ENCODE data around the gene GPR33. TPM values are rescaled to one million over a fixed set of nuclear protein-coding genes. Genes with fewer than 3 reads are reported as not detected.
"Not testable (repeated sequence)": the region's sequence is repeated elsewhere in the genome, so short reads cannot be mapped to it uniquely, and the experiment has no call there.

GPR33 gene
- total RNA-seq, 3 donors from 2014 or later, result not detected

GRCh38 chr14:31479027-31479426 lies 8.8 kb downstream of the GPR33 start:
- Histone ChIP-seq H3K9me3 (no peaks in the 10 kb centered on the region), H3K4me1 (no peaks in the 10 kb centered on the region), H3K27ac (no peak overlapping the region), H3K27me3 (no peaks in the 10 kb centered on the region), H3K36me3 (no peaks in the 10 kb centered on the region), H3K4me3 (no peak overlapping the region)
- no peak for DNase-seq (ENCODE audit: low spot score in 2 of 2)
- intact Hi-C loops (cut with DNase I; ENCODE audit: low total_unique reads), result no loop called here
- TF ChIP-seq CTCF (IDR thresholded peaks at IDR 0.05) (no peak), POLR2A (IDR thresholded peaks at IDR 0.05) (no peak), POLR2AphosphoS5 (IDR thresholded peaks at IDR 0.05) (no peak)

- Histone ChIP-seq H3K36me3 (no peaks in the 10 kb centered on the region), H3K27ac (no peak overlapping the region), H3K4me1 (no peaks in the 10 kb centered on the region), H3K4me3 (no peak overlapping the region), H3K9me3 (no peaks in the 10 kb centered on the region), H3K27me3 (no peaks in the 10 kb centered on the region)
- intact Hi-C loops (cut with DNase I; ENCODE audit: low total_unique reads), result no loop called here
- TF ChIP-seq POLR2AphosphoS5 (IDR thresholded peaks at IDR 0.05) (no peak), CTCF (IDR thresholded peaks at IDR 0.05) (no peak), POLR2A (IDR thresholded peaks at IDR 0.05) (no peak)
- DNase-seq (ENCODE audit: low spot score in 2 of 2), result no peak
These were observed 10.6 kb downstream of the GPR33 start for GRCh38 chr14:31477248-31477647.

GRCh38 chr14:31476131-31476866 lies 11.5 kb downstream of the GPR33 start:
- Histone ChIP-seq H3K4me3 (no peak overlapping the region), H3K27me3 (no peaks in the 10 kb centered on the region), H3K4me1 (no peaks in the 10 kb centered on the region), H3K9me3 (no peaks in the 10 kb centered on the region), H3K27ac (no peak overlapping the region), H3K36me3 (no peaks in the 10 kb centered on the region)
- TF ChIP-seq POLR2A (IDR thresholded peaks at IDR 0.05), result no peak
- TF ChIP-seq CTCF (IDR thresholded peaks at IDR 0.05), result no peak
- TF ChIP-seq POLR2AphosphoS5 (IDR thresholded peaks at IDR 0.05), result no peak
- intact Hi-C loops (cut with DNase I; ENCODE audit: low total_unique reads), result no loop called here
- DNase-seq (ENCODE audit: low spot score in 2 of 2), result no peak

GRCh38 chr14:31466554-31466953 lies 21.3 kb downstream of the GPR33 start:
- no peaks in the 10 kb centered on the region for H3K27me3 ChIP-seq
- no peaks in the 10 kb centered on the region for H3K36me3 ChIP-seq
- no peak overlapping the region for H3K4me3 ChIP-seq
- no peak overlapping the region for H3K27ac ChIP-seq
- intact Hi-C loops (cut with DNase I; ENCODE audit: low total_unique reads), result no loop called here
- TF ChIP-seq CTCF (IDR thresholded peaks at IDR 0.05) (no peak), POLR2A (IDR thresholded peaks at IDR 0.05) (no peak), POLR2AphosphoS5 (IDR thresholded peaks at IDR 0.05) (no peak)
- no peak for DNase-seq (ENCODE audit: low spot score in 2 of 2)
- H3K9me3 ChIP-seq, result no peaks in the 10 kb centered on the region
- H3K4me1 ChIP-seq, result no peaks in the 10 kb centered on the region

- Histone ChIP-seq H3K4me3 (no peak overlapping the region), H3K9me3 (no peaks in the 10 kb centered on the region), H3K27me3 (no peaks in the 10 kb centered on the region), H3K36me3 (no peaks in the 10 kb centered on the region), H3K4me1 (no peaks in the 10 kb centered on the region), H3K27ac (no peak overlapping the region)
- no peak for DNase-seq (ENCODE audit: low spot score in 2 of 2)
- intact Hi-C loops (cut with DNase I; ENCODE audit: low total_unique reads), result no loop called here
- TF ChIP-seq POLR2A (IDR thresholded peaks at IDR 0.05) (no peak), POLR2AphosphoS5 (IDR thresholded peaks at IDR 0.05) (no peak), CTCF (IDR thresholded peaks at IDR 0.05) (no peak)
These were observed 22.7 kb downstream of the GPR33 start for GRCh38 chr14:31465111-31465510.

GRCh38 chr14:31462450-31462849 lies 25.4 kb downstream of the GPR33 start:
- not testable (repeated sequence) for DNase-seq (ENCODE audit: low spot score in 2 of 2); H3K9me3 ChIP-seq; H3K27ac ChIP-seq; H3K36me3 ChIP-seq; H3K4me3 ChIP-seq; H3K4me1 ChIP-seq; H3K27me3 ChIP-seq
- intact Hi-C loops (cut with DNase I; ENCODE audit: low total_unique reads), result loop anchor here (5.0 kb wide), 1 partner anchor 1220 kb away; no protein-coding TSS in a partner anchor

Data from breast epithelium (tissue), 4 donors.